Measurements from ENCODE around the gene SYNE2.

Gene SYNE2

DNA sequence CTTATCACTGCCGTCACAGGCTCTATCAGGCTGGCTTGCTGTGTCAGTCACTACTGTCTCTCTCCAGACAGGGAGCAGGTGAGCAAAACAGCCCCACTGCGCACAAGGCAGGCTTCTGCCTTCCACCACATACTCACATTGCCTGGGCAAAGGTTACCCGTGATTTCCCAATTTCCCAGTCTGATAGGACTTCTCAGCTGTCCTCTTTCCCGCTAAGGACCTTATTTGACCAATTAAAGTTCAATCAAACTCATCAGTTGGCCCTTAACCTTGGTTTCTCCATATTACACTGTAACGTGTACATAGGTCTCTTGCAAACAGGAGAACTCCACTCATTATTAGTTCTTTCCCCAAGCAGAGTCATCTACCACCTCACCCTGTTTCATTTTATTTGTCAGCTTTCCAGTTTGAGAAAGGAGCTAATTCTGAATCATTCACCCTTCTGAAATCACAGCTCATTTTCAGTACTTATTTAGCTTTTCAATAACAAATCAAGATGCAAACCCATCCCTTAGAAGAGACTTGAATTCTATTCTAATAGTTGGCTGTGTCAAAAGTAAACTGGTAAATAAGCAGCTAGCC, 270.5 kb downstream of the SYNE2 start:
- Histone ChIP-seq H3K9ac (ENCODE audit: low read length) (no peak overlapping the region), H3K27me3 (ENCODE audit: control insufficient read depth, insufficient read depth, low read length) (no peaks in the 10 kb centered on the region), H3K4me3 (ENCODE audit: low read length) (no peak overlapping the region), H3K4me1 (ENCODE audit: control insufficient read depth, insufficient read depth, low read length) (no peaks in the 10 kb centered on the region), H3K9me3 (ENCODE audit: control insufficient read depth, low read length) (no peaks in the 10 kb centered on the region), H3K36me3 (ENCODE audit: control insufficient read depth, insufficient read depth, low read length) (peaks cover 5% of the 10 kb centered on the region)

DNA sequence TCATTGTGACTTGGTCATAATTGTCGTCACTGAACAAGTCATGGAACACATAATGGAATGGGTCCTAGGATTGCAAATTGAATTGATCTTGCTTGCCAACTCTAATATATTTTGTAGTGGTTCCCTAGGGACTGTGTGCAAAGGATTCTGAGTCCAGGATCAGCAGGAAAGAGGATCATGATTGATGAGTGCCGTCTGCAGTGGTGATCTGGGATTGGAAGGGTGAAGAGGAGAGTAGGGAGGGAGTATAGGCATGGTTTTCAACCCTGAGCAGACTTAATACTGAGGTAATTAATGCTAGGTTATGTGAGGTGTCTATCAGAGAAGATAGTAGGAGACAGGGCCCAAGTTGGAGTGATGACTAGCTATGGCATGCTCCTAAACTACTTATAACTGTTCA, 272.5 kb downstream of the SYNE2 start:
- peaks cover 10% of the 10 kb centered on the region for H3K36me3 ChIP-seq (ENCODE audit: control insufficient read depth, insufficient read depth, low read length)
- H3K4me1 ChIP-seq (ENCODE audit: control insufficient read depth, insufficient read depth, low read length) = no peaks in the 10 kb centered on the region
- no peak overlapping the region for H3K9ac ChIP-seq (ENCODE audit: low read length)
- no peaks in the 10 kb centered on the region for H3K9me3 ChIP-seq (ENCODE audit: control insufficient read depth, low read length)
- no peaks in the 10 kb centered on the region for H3K27me3 ChIP-seq (ENCODE audit: control insufficient read depth, insufficient read depth, low read length)
- H3K4me3 ChIP-seq (ENCODE audit: low read length) = no peak overlapping the region

DNA sequence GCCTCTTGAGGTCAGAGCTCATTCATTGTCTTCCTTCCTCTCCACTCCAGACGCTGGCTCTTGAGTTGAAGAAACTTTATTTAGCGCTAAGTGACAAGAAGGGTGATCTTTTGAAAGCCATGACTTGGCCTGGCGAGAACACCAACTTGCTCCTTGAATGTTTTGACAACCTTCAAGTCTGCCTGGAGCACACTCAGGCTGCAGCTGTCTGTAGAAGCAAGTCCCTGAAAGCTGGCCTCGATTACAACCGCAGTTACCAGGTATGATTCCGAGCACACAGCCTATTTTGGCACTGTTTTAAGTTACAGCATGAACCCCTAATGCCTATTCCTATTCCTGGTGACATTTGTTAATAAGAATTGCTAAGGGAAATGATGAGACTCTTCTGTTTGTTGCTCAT, 273.7 kb downstream of the SYNE2 start:
- Histone ChIP-seq H3K27me3 (ENCODE audit: control insufficient read depth, insufficient read depth, low read length) (no peaks in the 10 kb centered on the region), H3K9me3 (ENCODE audit: control insufficient read depth, low read length) (no peaks in the 10 kb centered on the region)

DNA sequence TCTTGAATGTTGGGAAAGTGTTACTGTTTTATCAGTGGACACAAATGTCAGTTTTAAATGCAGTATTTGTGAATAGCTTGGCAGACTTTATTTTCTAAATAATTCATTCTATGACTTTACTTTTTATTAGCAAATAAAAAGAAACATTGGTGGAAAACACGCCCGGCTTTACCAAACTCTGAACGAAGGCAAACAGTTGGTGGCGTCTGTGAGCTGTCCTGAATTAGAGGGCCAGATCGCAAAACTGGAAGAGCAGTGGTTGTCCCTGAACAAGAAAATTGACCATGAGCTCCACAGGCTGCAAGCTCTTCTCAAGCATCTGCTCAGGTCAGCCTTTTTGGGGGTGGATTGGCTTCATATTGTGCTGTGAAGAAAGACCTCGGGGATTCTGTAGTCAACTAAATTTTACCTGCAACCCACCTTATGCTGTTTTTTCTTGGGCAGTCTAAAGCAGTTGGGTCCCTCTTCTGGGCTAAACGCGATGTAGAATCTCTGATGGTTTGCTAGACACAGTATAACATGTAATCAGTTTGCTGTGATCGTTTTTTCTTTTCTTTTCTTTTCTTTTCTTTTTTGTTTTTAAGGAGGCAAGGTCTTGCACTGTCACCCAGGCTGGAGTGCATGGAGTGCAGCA, 285.0 kb downstream of the SYNE2 start:
- no peaks in the 10 kb centered on the region for H3K4me1 ChIP-seq (ENCODE audit: control insufficient read depth, insufficient read depth, low read length)

More for the DNA sequence above, 273.7 kb downstream of the SYNE2 start:
- H3K36me3 ChIP-seq (ENCODE audit: control insufficient read depth, insufficient read depth, low read length) = peaks cover 10% of the 10 kb centered on the region
- no peak overlapping the region for H3K9ac ChIP-seq (ENCODE audit: low read length)
- no peaks in the 10 kb centered on the region for H3K4me1 ChIP-seq (ENCODE audit: control insufficient read depth, insufficient read depth, low read length)
- no peak overlapping the region for H3K4me3 ChIP-seq (ENCODE audit: low read length)

DNA sequence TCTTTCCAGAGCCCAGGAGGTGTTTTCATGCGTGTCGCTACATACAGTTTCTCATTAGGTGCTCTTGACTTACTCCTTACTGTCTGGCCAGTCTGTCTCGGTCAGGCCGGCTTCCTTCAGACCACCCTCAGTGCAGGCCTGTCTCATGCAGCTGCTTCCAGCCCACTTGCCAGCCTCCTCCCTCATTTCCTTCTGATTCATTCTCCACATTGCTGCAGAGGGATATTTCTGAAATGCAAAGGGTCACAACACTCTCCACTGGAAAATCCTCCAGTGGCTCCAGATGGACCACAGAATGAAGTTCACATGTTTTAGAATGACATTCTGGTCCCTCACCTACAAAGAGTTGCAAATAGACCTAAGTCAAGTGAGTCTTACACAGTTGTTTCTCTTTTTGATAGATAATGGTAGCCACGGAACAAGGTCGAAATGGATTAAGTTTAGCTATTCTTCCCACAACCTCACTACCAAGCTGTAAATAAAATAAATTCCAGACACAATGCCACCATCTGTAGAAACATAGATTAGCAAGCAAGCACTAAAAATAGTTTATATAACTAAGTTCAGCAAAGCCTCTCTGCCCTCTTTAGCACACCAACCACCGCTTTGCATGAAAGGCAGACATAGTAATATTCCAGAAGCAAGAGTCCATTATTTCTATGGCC, 294.5 kb downstream of the SYNE2 start:
- Histone ChIP-seq H3K27me3 (ENCODE audit: control insufficient read depth, insufficient read depth, low read length) (no peaks in the 10 kb centered on the region), H3K4me3 (ENCODE audit: low read length) (no peak overlapping the region), H3K9ac (ENCODE audit: low read length) (no peak overlapping the region), H3K9me3 (ENCODE audit: control insufficient read depth, low read length) (no peaks in the 10 kb centered on the region), H3K4me1 (ENCODE audit: control insufficient read depth, insufficient read depth, low read length) (no peaks in the 10 kb centered on the region), H3K36me3 (ENCODE audit: control insufficient read depth, insufficient read depth, low read length) (no peaks in the 10 kb centered on the region)

More for the DNA sequence above, 285.0 kb downstream of the SYNE2 start:
- Histone ChIP-seq H3K27me3 (ENCODE audit: control insufficient read depth, insufficient read depth, low read length) (no peaks in the 10 kb centered on the region), H3K4me3 (ENCODE audit: low read length) (no peak overlapping the region), H3K36me3 (ENCODE audit: control insufficient read depth, insufficient read depth, low read length) (peaks cover 8% of the 10 kb centered on the region), H3K9ac (ENCODE audit: low read length) (no peak overlapping the region), H3K9me3 (ENCODE audit: control insufficient read depth, low read length) (no peaks in the 10 kb centered on the region)

DNA sequence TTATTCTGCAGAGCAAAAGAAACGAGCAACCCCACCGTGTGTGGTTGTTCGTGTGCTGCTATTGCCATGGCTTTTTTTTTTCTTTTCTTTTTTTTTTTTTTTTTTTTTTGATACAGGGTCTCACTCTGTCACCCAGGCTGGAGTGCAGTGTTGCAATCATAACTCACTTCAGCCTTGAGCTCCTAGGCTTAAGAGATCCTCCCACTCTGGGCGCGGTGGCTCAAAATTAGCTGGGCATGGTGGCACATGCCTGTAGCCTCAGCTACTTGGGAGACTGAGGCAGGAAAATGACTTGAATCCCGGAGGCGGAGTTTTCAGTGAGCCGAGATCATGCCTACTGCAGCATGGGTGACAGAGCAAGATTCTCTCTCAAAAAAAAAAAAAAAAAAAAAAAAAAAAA, 297.1 kb downstream of the SYNE2 start:
- H3K4me1 ChIP-seq (ENCODE audit: control insufficient read depth, insufficient read depth, low read length) = no peaks in the 10 kb centered on the region
- no peaks in the 10 kb centered on the region for H3K36me3 ChIP-seq (ENCODE audit: control insufficient read depth, insufficient read depth, low read length)
- no peak overlapping the region for H3K4me3 ChIP-seq (ENCODE audit: low read length)

DNA sequence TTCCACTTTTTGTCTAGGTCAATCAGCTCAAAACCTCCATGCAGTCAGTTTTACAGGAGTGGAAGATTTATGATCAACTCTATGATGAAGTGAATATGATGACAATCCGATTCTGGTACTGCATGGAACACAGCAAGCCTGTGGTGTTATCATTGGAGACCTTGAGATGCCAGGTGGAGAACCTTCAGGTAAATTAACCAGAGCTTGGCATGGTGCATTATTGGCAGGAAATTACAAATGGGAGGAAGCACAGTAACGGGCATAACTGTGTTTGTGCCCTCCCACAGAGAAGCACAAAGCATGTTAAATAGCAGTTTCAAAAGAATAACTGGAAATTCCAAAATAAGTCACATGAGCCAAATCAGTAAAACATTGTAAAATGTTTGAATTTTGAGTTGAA, 305.8 kb downstream of the SYNE2 start:
- H3K9ac ChIP-seq (ENCODE audit: low read length) = no peak overlapping the region
- H3K27me3 ChIP-seq (ENCODE audit: control insufficient read depth, insufficient read depth, low read length) = no peaks in the 10 kb centered on the region
- H3K4me1 ChIP-seq (ENCODE audit: control insufficient read depth, insufficient read depth, low read length) = no peaks in the 10 kb centered on the region
- no peak overlapping the region for H3K4me3 ChIP-seq (ENCODE audit: low read length)
- H3K36me3 ChIP-seq (ENCODE audit: control insufficient read depth, insufficient read depth, low read length) = no peaks in the 10 kb centered on the region
- H3K9me3 ChIP-seq (ENCODE audit: control insufficient read depth, low read length) = no peaks in the 10 kb centered on the region

More for the DNA sequence above, 297.1 kb downstream of the SYNE2 start:
- no peaks in the 10 kb centered on the region for H3K27me3 ChIP-seq (ENCODE audit: control insufficient read depth, insufficient read depth, low read length)
- no peaks in the 10 kb centered on the region for H3K9me3 ChIP-seq (ENCODE audit: control insufficient read depth, low read length)
- no peak overlapping the region for H3K9ac ChIP-seq (ENCODE audit: low read length)

DNA sequence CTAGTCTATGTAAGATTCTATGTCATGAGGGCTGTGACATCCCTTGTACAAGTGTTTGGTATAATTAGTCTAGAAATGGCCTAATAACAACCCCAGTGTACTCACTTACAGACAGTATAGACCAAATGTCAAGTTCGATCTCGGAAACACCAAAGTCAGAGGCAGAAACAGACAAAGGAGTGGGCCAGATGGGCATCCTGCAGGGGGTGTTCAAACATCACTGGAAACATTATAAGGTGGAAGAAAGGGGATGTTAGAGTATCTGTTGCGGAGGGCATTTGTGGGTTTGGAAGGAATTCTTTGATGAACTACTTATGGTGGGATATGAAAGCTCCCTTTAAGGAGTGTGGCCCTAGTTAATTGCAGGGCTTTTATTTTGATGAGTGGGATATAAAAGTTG, 306.8 kb downstream of the SYNE2 start:
- Histone ChIP-seq H3K9me3 (ENCODE audit: control insufficient read depth, low read length) (no peaks in the 10 kb centered on the region), H3K9ac (ENCODE audit: low read length) (no peak overlapping the region), H3K4me3 (ENCODE audit: low read length) (no peak overlapping the region), H3K4me1 (ENCODE audit: control insufficient read depth, insufficient read depth, low read length) (no peaks in the 10 kb centered on the region), H3K36me3 (ENCODE audit: control insufficient read depth, insufficient read depth, low read length) (no peaks in the 10 kb centered on the region), H3K27me3 (ENCODE audit: control insufficient read depth, insufficient read depth, low read length) (no peaks in the 10 kb centered on the region)

DNA sequence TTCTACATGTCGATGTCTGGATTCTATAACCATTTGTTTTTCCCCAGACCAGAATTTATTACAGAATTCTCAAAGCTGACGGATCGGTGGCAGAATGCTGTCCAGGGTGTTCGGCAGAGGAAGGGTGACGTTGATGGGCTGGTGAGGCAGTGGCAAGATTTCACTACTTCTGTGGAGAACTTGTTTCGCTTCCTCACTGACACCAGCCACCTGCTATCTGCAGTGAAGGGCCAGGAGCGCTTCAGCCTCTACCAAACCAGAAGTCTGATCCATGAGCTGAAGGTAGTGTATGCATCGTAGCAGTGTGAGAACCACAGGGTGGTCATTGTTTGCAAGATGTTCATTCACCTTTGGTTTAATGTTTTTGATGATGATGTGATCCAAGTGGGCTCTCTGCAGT, 317.4 kb downstream of the SYNE2 start:
- H3K9ac ChIP-seq (ENCODE audit: low read length) = no peak overlapping the region
- H3K4me1 ChIP-seq (ENCODE audit: control insufficient read depth, insufficient read depth, low read length) = no peaks in the 10 kb centered on the region
- no peaks in the 10 kb centered on the region for H3K27me3 ChIP-seq (ENCODE audit: control insufficient read depth, insufficient read depth, low read length)
- H3K9me3 ChIP-seq (ENCODE audit: control insufficient read depth, low read length) = no peaks in the 10 kb centered on the region
- no peak overlapping the region for H3K4me3 ChIP-seq (ENCODE audit: low read length)
- H3K36me3 ChIP-seq (ENCODE audit: control insufficient read depth, insufficient read depth, low read length) = peaks cover 13% of the 10 kb centered on the region

DNA sequence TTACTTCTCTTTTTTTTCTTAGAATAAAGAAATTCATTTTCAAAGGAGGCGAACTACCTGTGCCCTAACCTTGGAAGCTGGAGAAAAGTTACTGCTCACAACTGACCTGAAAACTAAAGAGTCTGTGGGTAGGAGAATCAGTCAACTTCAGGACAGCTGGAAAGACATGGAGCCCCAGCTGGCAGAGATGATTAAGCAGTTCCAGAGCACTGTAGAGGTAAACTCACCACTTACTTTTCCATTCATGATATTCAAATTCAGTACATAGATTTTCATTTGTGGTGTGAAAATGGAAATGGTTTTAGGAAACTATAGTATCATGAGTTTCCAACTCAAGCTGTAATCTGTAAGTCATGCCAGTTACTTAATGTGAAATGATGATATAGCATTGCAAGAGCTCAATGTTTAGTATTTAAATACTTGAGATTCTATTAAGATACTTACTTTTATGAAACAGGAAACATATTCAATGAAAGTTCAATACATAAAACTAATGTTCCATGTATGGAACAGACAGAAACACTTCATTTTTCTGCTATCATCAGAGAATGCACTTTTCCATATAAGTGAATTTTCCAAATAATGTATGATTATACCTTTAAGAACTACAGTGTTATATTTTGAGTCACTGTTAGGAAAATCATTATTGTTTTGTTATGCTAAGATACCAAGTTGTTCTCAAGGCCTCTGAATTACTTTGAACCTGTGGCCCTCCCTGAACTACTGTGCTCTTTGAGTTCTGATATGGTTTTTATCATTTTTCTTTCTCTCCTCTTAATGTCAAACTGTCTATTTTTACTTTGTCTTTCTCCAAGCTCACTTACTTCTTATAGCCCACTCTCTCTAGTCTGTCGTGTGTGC, 322.3 kb downstream of the SYNE2 start:
- no peak overlapping the region for H3K4me3 ChIP-seq (ENCODE audit: low read length)
- no peaks in the 10 kb centered on the region for H3K4me1 ChIP-seq (ENCODE audit: control insufficient read depth, insufficient read depth, low read length)
- no peaks in the 10 kb centered on the region for H3K27me3 ChIP-seq (ENCODE audit: control insufficient read depth, insufficient read depth, low read length)
- peaks cover 4% of the 10 kb centered on the region for H3K36me3 ChIP-seq (ENCODE audit: control insufficient read depth, insufficient read depth, low read length)
- H3K9ac ChIP-seq (ENCODE audit: low read length) = no peak overlapping the region
- H3K9me3 ChIP-seq (ENCODE audit: control insufficient read depth, low read length) = no peaks in the 10 kb centered on the region

DNA sequence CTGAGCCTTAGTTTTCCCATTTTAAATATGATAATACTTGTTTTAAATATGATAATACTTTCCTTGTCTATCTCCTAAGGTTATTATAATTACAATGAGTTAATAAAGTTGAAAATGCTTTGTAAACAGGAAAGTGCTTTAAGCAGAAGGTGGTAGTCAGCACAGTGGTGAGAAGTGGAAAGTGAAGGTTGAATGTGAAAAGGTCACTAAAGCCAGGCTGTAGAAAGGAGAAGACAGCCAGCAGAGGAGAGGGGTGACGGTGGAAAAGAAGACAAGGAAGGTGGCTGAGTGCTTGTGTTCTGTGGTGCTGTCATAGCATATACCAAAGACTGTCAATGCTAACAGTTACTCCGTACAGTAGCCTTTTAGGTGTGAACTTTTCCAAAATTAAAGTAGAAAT, 323.5 kb downstream of the SYNE2 start:
- H3K36me3 ChIP-seq (ENCODE audit: control insufficient read depth, insufficient read depth, low read length) = no peaks in the 10 kb centered on the region

DNA sequence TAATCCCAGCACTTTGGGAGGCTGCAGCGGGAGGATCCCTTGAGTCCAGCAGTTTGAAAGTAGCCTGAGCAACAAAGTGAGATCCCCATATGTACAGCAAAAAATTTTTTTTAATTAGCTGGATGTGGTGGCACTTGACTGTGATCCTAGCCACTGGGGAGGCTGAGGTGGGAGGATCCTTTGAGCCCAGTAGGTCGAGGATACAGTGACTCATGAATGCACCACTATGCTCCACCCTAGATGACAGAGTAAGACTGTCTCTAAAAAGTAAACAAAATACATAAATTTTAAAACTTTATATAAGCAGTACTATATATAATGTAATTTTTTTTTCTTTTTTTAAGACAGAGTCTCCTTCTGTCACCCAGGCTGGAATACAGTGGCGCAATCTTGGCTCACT, 326.0 kb downstream of the SYNE2 start:
- no peaks in the 10 kb centered on the region for H3K36me3 ChIP-seq (ENCODE audit: control insufficient read depth, insufficient read depth, low read length)

More for the DNA sequence above, 323.5 kb downstream of the SYNE2 start:
- Histone ChIP-seq H3K9ac (ENCODE audit: low read length) (no peak overlapping the region), H3K27me3 (ENCODE audit: control insufficient read depth, insufficient read depth, low read length) (no peaks in the 10 kb centered on the region), H3K9me3 (ENCODE audit: control insufficient read depth, low read length) (no peaks in the 10 kb centered on the region), H3K4me3 (ENCODE audit: low read length) (no peak overlapping the region), H3K4me1 (ENCODE audit: control insufficient read depth, insufficient read depth, low read length) (no peaks in the 10 kb centered on the region)

More for the DNA sequence above, 326.0 kb downstream of the SYNE2 start:
- H3K4me1 ChIP-seq (ENCODE audit: control insufficient read depth, insufficient read depth, low read length) = no peaks in the 10 kb centered on the region
- no peaks in the 10 kb centered on the region for H3K9me3 ChIP-seq (ENCODE audit: control insufficient read depth, low read length)
- H3K27me3 ChIP-seq (ENCODE audit: control insufficient read depth, insufficient read depth, low read length) = no peaks in the 10 kb centered on the region
- H3K9ac ChIP-seq (ENCODE audit: low read length) = no peak overlapping the region
- H3K4me3 ChIP-seq (ENCODE audit: low read length) = no peak overlapping the region
